CD4-positive, alpha-beta T cell treated with Interferon alpha-2 for 1 hour (primary cell): ENCODE data around the gene GPRC5D.
A peak's percentile ranks its signal among the peaks of the same experiment; 100 is the strongest.

Source experiments
- DNase-seq, 2 donors: peaks; one replicate each; pipeline ENCODE4 v3.0.0-alpha.2; 2020 to 2022

Gene GPRC5D

GRCh38 chr12:12979126-12979525 lies 27.2 kb upstream of the GPRC5D start:
- no peak for DNase-seq

- DNase-seq, result no peak
These were observed 25.3 kb upstream of the GPRC5D start for GRCh38 chr12:12977231-12977630.

- DNase-seq, result no peak
These were observed 24.4 kb upstream of the GPRC5D start for GRCh38 chr12:12976366-12976765.

- DNase-seq, result peak in 1 of 2 donors; percentile 7
These were observed 23.5 kb upstream of the GPRC5D start for GRCh38 chr12:12975322-12976077.

GRCh38 chr12:12974211-12974610 lies 22.2 kb upstream of the GPRC5D start:
- DNase-seq, result no peak

GRCh38 chr12:12973019-12973418 lies 21.0 kb upstream of the GPRC5D start:
- no peak for DNase-seq

- no peak for DNase-seq
These were observed 13.9 kb upstream of the GPRC5D start for GRCh38 chr12:12965836-12966235.

GRCh38 chr12:12964255-12964654 lies 12.3 kb upstream of the GPRC5D start:
- no peak for DNase-seq

- DNase-seq, result no peak
These were observed 8.8 kb upstream of the GPRC5D start for GRCh38 chr12:12960639-12961209.

GRCh38 chr12:12958886-12959285 lies 6.9 kb upstream of the GPRC5D start:
- no peak for DNase-seq

- no peak for DNase-seq
These were observed 3.1 kb upstream of the GPRC5D start for GRCh38 chr12:12954878-12955625.

GRCh38 chr12:12954356-12954755 lies 2.4 kb upstream of the GPRC5D start:
- no peak for DNase-seq

GRCh38 chr12:12951504-12951903 lies 466 bp downstream of the GPRC5D start:
- no peak for DNase-seq

GRCh38 chr12:12947902-12948301 lies 4.1 kb downstream of the GPRC5D start:
- no peak for DNase-seq

- DNase-seq, result no peak
These were observed 5.1 kb downstream of the GPRC5D start for GRCh38 chr12:12946686-12947355.

GRCh38 chr12:12945591-12945990 lies 6.4 kb downstream of the GPRC5D start:
- DNase-seq, result no peak

- no peak for DNase-seq
These were observed 8.2 kb downstream of the GPRC5D start for GRCh38 chr12:12943586-12944260.

- no peak for DNase-seq
These were observed 10.3 kb downstream of the GPRC5D start for GRCh38 chr12:12941450-12942350.

GRCh38 chr12:12939888-12940287 lies 12.1 kb downstream of the GPRC5D start:
- DNase-seq, result no peak

GRCh38 chr12:12938541-12938940 lies 13.4 kb downstream of the GPRC5D start:
- no peak for DNase-seq

- DNase-seq, result no peak
These were observed 14.9 kb downstream of the GPRC5D start for GRCh38 chr12:12936983-12937491.

- no peak for DNase-seq
These were observed 17.4 kb downstream of the GPRC5D start for GRCh38 chr12:12934556-12934955.
